ENCODE results near the gene RBM10.
"Not testable (repeated sequence)": the region's sequence is repeated elsewhere in the genome, so short reads cannot be mapped to it uniquely, and the experiment has no call there.

GRCh38 chrX:47135650-47136049, 9.4 kb upstream of the RBM10 start:
- not testable (repeated sequence) for TF ChIP-seq TAF1 (IDR thresholded peaks at IDR 0.05; ENCODE audit: low read depth, low read length); POLR2A (IDR thresholded peaks at IDR 0.05; ENCODE audit: low read depth, low read length); POLR2AphosphoS5 (IDR thresholded peaks at IDR 0.05; ENCODE audit: low read depth, low read length); PAX5 (IDR thresholded peaks at IDR 0.05; ENCODE audit: insufficient read depth, low read length, severe bottlenecking); POU2F2 (IDR thresholded peaks at IDR 0.05; ENCODE audit: low read depth, low read length); SPI1 (IDR thresholded peaks at IDR 0.05; ENCODE audit: low read depth, low read length)
